T-helper 2 cell treated with Interferon-gamma antibody and Interleukin-4, amounts not matched to agents 100 ng/mL and 5 ng/mL, for 36 hours (primary cell): ENCODE measurements around the gene BRD9. TPM values are rescaled to one million over a fixed set of nuclear protein-coding genes. Genes with fewer than 3 reads are reported as not detected.

Source experiments
- intact Hi-C: fragments of 100-400 bp; cut with micrococcal nuclease; formaldehyde crosslinking; loops from one replicate; pipeline ENCODE4 v1.15.1; 2023
- total RNA-seq: library from RNA; stranded (reverse); gene quantifications from 2 replicates; pipeline ENCODE4 v1.2.3, GENCODE V29; 2022

The BRD9 gene
- total RNA-seq, 1 donor from 2014 or later: 72.1 TPM

GRCh38 chr5:905139-905642 lies 12.6 kb upstream of the BRD9 start:
- intact Hi-C loops: no loop called here

- intact Hi-C loops: loop anchor here (2.0 kb wide), 1 partner anchor 233 kb away; no protein-coding TSS in a partner anchor
These were observed 11.1 kb upstream of the BRD9 start for GRCh38 chr5:903756-904096.

- intact Hi-C loops: loop anchor here (2.0 kb wide), 1 partner anchor 232 kb away; no protein-coding TSS in a partner anchor
These were observed 9.7 kb upstream of the BRD9 start for GRCh38 chr5:902129-902916.

- intact Hi-C loops: no loop called here
These were observed 8.2 kb upstream of the BRD9 start for GRCh38 chr5:900781-901180.

GRCh38 chr5:893711-894110 lies 1.1 kb upstream of the BRD9 start:
- intact Hi-C loops: loop anchor here (5.0 to 10.0 kb wide), 2 partner anchors 494 to 631 kb away; partner anchors contain the start of gene LPCAT1

- intact Hi-C loops: loop anchor here (5.0 to 10.0 kb wide), 2 partner anchors 494 to 632 kb away; partner anchors contain the start of gene LPCAT1
These were observed 521 bp upstream of the BRD9 start for GRCh38 chr5:893137-893506.

GRCh38 chr5:891837-892393 lies 686 bp downstream of the BRD9 start:
- intact Hi-C loops: loop anchor here (1.0 to 10.0 kb wide), 3 partner anchors 280 to 633 kb away; partner anchors contain the start of genes CEP72 and LPCAT1

GRCh38 chr5:891117-891836 lies 1.3 kb downstream of the BRD9 start:
- intact Hi-C loops: loop anchor here (5.0 to 10.0 kb wide), 2 partner anchors 496 to 634 kb away; partner anchors contain the start of gene LPCAT1

- intact Hi-C loops: no loop called here
These were observed 3.4 kb downstream of the BRD9 start for GRCh38 chr5:889075-889710.

- intact Hi-C loops: no loop called here
These were observed 4.0 kb downstream of the BRD9 start for GRCh38 chr5:888638-889035.

- intact Hi-C loops: no loop called here
These were observed 4.5 kb downstream of the BRD9 start for GRCh38 chr5:887947-888637.

GRCh38 chr5:886716-887325 lies 5.8 kb downstream of the BRD9 start:
- intact Hi-C loops: no loop called here

GRCh38 chr5:886036-886435 lies 6.6 kb downstream of the BRD9 start:
- intact Hi-C loops: no loop called here

GRCh38 chr5:885529-885928 lies 7.1 kb downstream of the BRD9 start:
- intact Hi-C loops: no loop called here

- intact Hi-C loops: no loop called here
These were observed 7.5 kb downstream of the BRD9 start for GRCh38 chr5:885127-885442.

GRCh38 chr5:884345-885126 lies 8.1 kb downstream of the BRD9 start:
- intact Hi-C loops: no loop called here

- intact Hi-C loops: no loop called here
These were observed 9.0 kb downstream of the BRD9 start for GRCh38 chr5:883475-884181.

GRCh38 chr5:882253-883183 lies 10.1 kb downstream of the BRD9 start:
- intact Hi-C loops: no loop called here
